ENCODE data around the gene MEOX1.

MEOX1 gene

GRCh38 chr17:43661699-43662412 is at the start of gene MEOX1:
MEOX1 (minus strand) TSS chr17:43661922; CDS start chr17:43661534, 388 bp downstream.
- peaks cover 0 to 11% of the 10 kb centered on the region in 2 donors for H3K27me3 ChIP-seq
- no peaks in the 10 kb centered on the region for H3K9me3 ChIP-seq
- H3K4me3 ChIP-seq, result no peak within 1 kb of the TSS
- TF ChIP-seq CTCF (IDR thresholded peaks at IDR 0.05), result no peak
- H3K27ac ChIP-seq, result no peak within 1 kb of the TSS
- no peaks in the 10 kb centered on the region for H3K36me3 ChIP-seq
- no peak for DNase-seq
- intact Hi-C loops (cut with DNase I; ENCODE audit: low total_unique reads), result no loop called here
- peaks cover 0 to 22% (median 6%) of the 10 kb centered on the region in 4 donors for H3K4me1 ChIP-seq

- H3K4me1 ChIP-seq, result peaks cover 0 to 14% (median 9%) of the 10 kb centered on the region in 4 donors
- no peak overlapping the region for H3K27ac ChIP-seq
- no peak overlapping the region for H3K4me3 ChIP-seq
- intact Hi-C loops (cut with DNase I; ENCODE audit: low total_unique reads), result no loop called here
- no peaks in the 10 kb centered on the region for H3K27me3 ChIP-seq
- no peak for TF ChIP-seq CTCF (IDR thresholded peaks at IDR 0.05)
- H3K36me3 ChIP-seq, result no peaks in the 10 kb centered on the region
- DNase-seq, result no peak
- H3K9me3 ChIP-seq, result no peaks in the 10 kb centered on the region
Observed at GRCh38 chr17:43710101-43710500, 48.4 kb upstream of the MEOX1 start.

GRCh38 chr17:43709210-43709609 is 47.5 kb upstream of the MEOX1 start:
- intact Hi-C loops (cut with DNase I; ENCODE audit: low total_unique reads), result no loop called here
- Histone ChIP-seq H3K27me3 (no peaks in the 10 kb centered on the region), H3K27ac (no peak overlapping the region), H3K9me3 (no peaks in the 10 kb centered on the region), H3K4me3 (no peak overlapping the region), H3K4me1 (peaks cover 0 to 11% (median 8%) of the 10 kb centered on the region in 4 donors), H3K36me3 (no peaks in the 10 kb centered on the region)
- no peak for TF ChIP-seq CTCF (IDR thresholded peaks at IDR 0.05)
- DNase-seq, result no peak

GRCh38 chr17:43707184-43707583 is 45.5 kb upstream of the MEOX1 start:
- Histone ChIP-seq H3K27ac (no peak overlapping the region), H3K9me3 (no peaks in the 10 kb centered on the region), H3K27me3 (no peaks in the 10 kb centered on the region), H3K4me1 (no peaks in the 10 kb centered on the region), H3K36me3 (no peaks in the 10 kb centered on the region), H3K4me3 (no peak overlapping the region)
- intact Hi-C loops (cut with DNase I; ENCODE audit: low total_unique reads), result no loop called here
- no peak for DNase-seq
- no peak for TF ChIP-seq CTCF (IDR thresholded peaks at IDR 0.05)

GRCh38 chr17:43706235-43706634 is 44.5 kb upstream of the MEOX1 start:
- H3K9me3 ChIP-seq, result no peaks in the 10 kb centered on the region
- no peak overlapping the region for H3K4me3 ChIP-seq
- no peak for TF ChIP-seq CTCF (IDR thresholded peaks at IDR 0.05)
- H3K4me1 ChIP-seq, result no peaks in the 10 kb centered on the region
- no peak overlapping the region for H3K27ac ChIP-seq
- no peak for DNase-seq
- H3K27me3 ChIP-seq, result no peaks in the 10 kb centered on the region
- intact Hi-C loops (cut with DNase I; ENCODE audit: low total_unique reads), result no loop called here
- no peaks in the 10 kb centered on the region for H3K36me3 ChIP-seq

Data from tibial artery (tissue), 4 donors.